ENCODE results near the gene EXT2.

The EXT2 gene

DNA sequence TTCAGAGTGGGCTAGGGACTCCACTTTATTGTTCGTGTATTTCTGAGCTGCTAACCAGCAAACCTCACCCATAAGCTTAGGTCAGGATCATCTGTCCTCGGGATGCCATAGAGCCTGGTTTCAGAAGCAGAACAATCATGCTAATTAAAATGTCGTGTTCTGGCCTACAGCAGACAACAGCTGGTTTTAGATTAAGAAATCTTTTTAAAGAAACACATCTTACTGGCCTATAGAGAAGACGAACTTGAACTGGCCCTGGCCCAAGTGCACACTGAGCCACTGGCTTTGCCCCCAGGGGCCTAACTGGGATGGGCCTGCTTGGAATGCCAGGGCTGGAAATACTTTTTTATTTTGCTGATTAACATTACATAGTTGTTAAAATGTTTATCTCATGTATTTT is 151.2 kb downstream of the EXT2 start:
- no peak for FAIRE-seq

DNA sequence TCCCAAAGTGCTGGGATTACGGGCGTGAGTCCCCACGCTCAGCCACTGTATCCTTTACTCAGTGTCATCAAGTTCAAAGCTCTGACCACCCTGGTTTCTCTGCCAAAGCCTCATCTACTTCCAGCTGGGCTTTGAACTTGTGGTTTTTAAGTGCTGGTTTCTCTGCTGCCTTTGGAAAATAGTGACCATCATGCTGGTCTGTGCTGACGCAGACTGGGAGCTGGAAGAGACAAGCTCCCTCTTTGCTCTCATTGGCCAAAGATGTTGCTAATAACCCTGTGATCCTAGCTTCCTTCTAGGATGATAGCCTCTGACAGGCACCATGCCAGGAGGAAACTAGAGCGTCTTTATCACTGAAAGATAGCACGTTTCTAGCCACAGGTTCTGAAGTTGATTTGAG is 152.0 kb downstream of the EXT2 start:
- no peak for FAIRE-seq

DNA sequence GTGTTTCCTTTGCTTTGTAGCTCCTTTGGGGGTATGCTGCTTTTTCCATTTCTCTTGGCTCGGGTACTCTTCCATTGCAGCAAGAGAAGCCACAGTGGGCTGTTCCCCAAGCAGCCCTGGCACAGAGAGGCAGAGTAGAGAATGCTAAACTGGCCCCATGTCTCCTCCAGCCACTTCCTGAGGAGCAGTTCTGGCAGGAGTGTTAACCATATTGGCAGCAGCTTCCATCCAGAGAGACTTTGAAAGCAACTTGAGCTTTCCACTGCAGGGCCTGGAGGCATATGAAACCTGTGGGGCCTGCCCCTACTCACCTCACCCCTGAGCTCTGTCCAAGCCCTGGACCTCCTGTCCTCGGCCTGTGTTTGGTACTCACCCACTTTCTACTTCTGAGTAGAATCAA is 152.6 kb downstream of the EXT2 start:
- FAIRE-seq = no peak

- no peak for FAIRE-seq
These were observed 154.9 kb downstream of the EXT2 start for GRCh38 chr11:44250421-44250820.

GRCh38 chr11:44252999-44253602 is 157.6 kb downstream of the EXT2 start:
- no peak for FAIRE-seq

GRCh38 chr11:44255406-44256071 is 160.1 kb downstream of the EXT2 start:
- no peak for FAIRE-seq

- FAIRE-seq = no peak
These were observed 161.3 kb downstream of the EXT2 start for GRCh38 chr11:44256673-44257291.

GRCh38 chr11:44257338-44258189 is 162.1 kb downstream of the EXT2 start:
- no peak for FAIRE-seq

- FAIRE-seq = no peak
These were observed 162.7 kb downstream of the EXT2 start for GRCh38 chr11:44258190-44258489.

DNA sequence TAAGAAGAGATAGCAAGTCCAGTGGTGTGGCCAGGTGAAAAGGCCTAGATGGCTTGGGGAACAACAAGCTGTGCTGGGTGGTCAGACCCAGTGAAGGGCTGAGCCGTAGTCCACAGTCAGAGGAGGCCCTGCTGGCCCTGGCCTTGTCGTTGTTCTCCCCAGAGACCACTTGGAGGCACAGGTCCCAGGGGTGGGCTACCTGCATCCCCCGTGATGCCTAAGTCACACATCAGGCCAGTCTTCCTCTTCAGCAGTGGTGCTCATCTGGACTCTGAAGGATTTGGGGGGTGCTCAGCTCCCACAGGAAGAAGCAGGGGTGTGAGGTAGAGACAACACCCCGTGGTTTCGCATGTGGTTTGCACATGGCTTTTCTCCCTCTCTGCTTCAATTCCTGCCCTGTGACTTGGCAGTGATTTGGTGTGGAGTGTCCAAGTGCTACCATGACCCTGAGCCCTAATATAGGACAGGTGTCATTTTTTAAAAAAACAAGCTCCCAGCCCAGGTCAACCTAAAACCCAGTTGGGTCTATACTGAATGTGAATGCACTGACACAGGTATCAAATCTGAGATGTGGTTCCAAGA is 163.5 kb downstream of the EXT2 start:
- FAIRE-seq = no peak

DNA sequence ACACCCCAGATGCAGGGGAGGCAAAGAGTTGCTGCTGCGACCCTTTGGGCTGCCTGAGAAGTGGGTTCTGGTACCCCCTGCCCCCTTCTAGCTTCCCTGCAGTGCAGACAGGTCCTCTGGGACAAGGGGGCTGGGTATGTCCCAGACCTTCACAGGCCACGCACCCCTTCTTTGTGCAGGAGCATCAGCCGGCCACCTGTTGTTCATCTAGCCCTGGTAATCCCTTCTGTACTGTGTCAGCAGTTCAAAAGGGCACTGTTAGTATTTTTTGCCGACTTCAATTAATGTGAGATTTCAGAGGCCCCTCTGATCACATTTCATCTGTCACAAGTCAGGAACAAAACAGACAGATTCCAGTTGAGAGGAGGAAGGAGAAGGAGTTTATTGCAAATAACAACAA is 164.6 kb downstream of the EXT2 start:
- no peak for FAIRE-seq

DNA sequence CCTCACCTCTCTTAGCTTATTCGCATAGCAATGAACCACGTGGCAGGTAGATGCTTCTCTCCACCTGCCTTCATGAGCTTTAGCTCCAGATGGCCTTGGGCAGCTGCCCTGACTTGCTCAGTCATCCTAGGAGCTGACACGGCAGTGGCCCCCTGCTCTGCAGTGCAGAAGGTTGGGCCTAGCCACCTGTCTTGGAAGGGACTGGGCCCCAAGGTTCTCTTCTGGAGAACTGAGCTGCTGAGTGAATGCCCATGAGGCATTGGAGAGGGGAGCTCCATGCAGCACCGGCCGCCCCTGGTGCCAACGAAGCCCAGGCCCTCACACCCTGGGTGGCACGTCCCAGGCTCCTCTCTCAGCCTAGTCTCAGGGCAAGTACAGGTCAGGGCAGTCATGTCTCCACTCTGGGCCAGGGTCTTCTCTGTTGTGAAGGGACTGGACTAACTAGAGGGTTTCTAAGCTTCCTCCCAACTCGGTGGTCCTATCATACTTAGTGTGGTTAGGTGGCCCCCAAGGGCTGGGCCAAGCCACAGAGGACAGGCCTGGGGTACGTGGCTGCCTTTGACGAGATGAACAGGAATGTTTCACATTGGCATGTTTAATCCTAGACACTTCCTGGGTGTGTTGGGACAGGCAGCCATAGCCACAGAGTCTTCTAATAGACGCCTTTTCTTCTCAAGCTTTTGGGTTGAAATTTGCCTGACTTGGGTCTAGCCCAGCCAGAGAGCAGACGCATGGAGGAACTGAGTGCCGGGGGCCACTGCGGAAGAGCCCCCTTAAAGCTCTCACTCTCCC is 166.5 kb downstream of the EXT2 start:
- FAIRE-seq = no peak

- no peak for FAIRE-seq
These were observed 168.4 kb downstream of the EXT2 start for GRCh38 chr11:44263738-44264437.

- FAIRE-seq = no peak
These were observed 168.9 kb downstream of the EXT2 start for GRCh38 chr11:44264438-44264749.

DNA sequence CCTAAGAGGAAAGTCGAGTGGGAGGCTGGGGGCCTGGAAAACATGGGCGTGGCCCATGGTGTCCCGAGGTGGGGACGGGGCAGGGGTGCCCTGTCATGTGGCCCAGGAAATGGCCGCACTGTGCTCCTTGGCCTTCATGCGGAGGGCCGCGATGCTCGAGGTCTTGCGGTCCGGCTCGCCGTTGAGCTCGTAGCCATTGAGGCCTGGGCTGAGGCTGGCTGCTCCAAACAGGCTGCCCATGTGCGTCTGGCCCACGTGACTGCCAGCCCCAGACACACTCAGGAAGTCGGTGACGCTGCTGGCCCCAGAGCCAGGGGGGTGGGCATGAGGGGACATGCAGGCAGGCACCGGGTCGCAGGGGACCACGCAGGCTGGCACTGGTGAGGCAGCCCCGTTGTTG is 169.3 kb downstream of the EXT2 start:
- FAIRE-seq = no peak

GRCh38 chr11:44266056-44266780 is 170.7 kb downstream of the EXT2 start:
- FAIRE-seq = no peak

DNA sequence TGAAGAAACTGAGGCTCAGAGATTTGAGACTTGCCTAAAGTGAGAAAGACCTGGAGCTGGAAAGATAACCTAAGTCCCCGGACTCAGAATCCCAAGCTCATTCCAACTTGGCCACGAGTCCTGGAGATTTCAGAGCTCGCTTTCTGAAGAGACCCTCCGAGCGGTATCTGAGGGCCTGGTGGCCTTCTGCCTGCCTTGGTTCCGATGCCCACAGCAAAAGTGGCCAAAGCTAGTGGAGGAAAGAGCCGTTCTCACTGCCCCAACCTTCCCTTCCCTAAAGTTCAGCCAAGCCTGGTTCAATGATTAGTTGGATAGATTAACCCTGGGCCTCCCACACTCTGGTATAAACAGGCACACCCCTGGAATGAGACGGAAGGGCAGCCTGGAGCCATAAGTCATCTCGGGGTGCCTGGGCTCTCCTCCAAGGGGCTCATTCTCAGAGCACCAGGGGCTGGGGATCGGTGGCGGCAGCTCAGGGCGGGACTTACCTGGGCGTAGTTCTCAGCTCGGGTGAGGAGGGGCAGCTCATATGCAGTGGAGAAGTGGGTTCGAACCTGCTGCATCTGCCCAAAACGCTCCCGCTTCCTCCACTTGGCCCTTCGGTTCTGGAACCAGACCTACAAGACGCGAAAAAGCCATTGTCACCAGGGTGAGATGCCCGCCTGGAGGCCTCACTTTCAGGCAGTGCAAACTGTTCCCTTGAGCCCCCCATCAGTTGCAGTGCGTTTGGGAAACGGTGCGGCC is 171.7 kb downstream of the EXT2 start:
- FAIRE-seq = no peak

DNA sequence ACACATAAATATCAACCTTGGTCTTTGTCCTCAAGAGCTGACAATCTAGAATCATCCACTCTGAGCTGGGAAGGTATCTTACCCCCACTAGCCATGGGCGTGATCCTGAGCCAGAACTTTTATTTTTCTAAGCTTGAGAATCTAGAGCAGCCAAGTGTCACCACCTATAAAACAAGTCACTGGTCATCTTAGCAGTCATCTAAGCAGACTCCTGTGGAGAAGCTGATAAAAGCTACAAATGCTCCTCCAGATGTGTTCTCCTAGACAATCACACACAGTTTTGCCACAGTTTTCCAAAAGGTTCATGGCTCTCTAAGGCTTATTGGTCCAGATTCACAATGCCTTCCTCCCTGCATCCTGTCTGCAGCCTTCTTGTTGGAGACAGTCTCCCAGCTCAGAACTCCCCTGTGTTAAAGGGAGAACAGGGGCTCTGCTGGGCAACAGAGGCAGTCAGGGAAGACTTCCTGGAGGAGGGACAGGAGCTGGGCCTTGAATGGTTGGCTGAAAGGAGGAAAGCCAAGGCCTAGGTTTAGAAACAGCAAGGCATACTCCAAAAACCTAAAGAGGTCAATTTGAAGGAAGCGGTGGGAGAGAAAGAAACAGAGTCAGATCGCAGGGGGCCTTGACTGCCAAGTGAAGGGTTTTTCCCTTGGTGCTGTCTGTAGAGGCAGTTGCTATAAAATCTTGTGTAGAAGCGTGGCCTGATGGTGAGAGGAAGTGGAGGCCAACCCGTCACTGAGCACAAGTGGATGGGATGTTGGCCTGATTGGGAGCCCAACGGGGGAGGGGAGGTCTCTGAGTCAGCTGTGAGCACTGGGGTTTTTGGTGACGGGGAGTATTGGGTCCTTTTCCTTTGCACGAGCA is 172.5 kb downstream of the EXT2 start:
- no peak for FAIRE-seq

GRCh38 chr11:44268614-44269080 is 173.2 kb downstream of the EXT2 start:
- no peak for FAIRE-seq

All from colon (tissue), 2 donors.